ENCODE measurements around the gene FBXO21.

GRCh38 chr12:117143008-117143532, 47.2 kb downstream of the FBXO21 start:
- TF ChIP-seq, protein P1, sequence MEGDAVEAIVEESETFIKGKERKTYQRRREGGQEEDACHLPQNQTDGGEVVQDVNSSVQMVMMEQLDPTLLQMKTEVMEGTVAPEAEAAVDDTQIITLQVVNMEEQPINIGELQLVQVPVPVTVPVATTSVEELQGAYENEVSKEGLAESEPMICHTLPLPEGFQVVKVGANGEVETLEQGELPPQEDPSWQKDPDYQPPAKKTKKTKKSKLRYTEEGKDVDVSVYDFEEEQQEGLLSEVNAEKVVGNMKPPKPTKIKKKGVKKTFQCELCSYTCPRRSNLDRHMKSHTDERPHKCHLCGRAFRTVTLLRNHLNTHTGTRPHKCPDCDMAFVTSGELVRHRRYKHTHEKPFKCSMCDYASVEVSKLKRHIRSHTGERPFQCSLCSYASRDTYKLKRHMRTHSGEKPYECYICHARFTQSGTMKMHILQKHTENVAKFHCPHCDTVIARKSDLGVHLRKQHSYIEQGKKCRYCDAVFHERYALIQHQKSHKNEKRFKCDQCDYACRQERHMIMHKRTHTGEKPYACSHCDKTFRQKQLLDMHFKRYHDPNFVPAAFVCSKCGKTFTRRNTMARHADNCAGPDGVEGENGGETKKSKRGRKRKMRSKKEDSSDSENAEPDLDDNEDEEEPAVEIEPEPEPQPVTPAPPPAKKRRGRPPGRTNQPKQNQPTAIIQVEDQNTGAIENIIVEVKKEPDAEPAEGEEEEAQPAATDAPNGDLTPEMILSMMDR (conservative IDR thresholded peaks at IDR 0.05), result no peak
- no peak for TF ChIP-seq EZH2 (IDR thresholded peaks at IDR 0.05; ENCODE audit: low read depth)

Measured in PC-9 (cell line).